ENCODE measurements around the gene LIMS1. TPM values are rescaled to one million over a fixed set of nuclear protein-coding genes. Genes with fewer than 3 reads are reported as not detected.

Gene LIMS1
- total and polyA plus RNA-seq, 2 donors (not counting 3 experiments of a cell fraction or from before 2014, with no cell fraction given), result 153 to 229 TPM

- FAIRE-seq (no peak), DNase-seq (ENCODE audit: low read depth, low spot score) (peak; percentile 92)
- Histone ChIP-seq H3K27me3 (ENCODE audit: control insufficient read depth in 2 of 2, insufficient read depth in 2 of 2, low read length in 2 of 2) (no peaks in the 10 kb centered on the region), H2AFZ (ENCODE audit: low read depth, low read length) (peak overlapping the region; percentile 29), H3K4me1 (ENCODE audit: control insufficient read depth, extremely low read depth, insufficient read depth, low read length) (peaks cover 67% of the 10 kb centered on the region), H3K4me2 (ENCODE audit: insufficient read depth, low read length) (peak overlapping the region; percentile 77), H3K9me1 (replicated peaks; ENCODE audit: control insufficient read depth, extremely low read depth, insufficient read depth, low read length) (no peaks in the 10 kb centered on the region), H3K27ac (ENCODE audit: insufficient read depth, low read depth, low read length) (peak overlapping the region; percentile 99), H3K79me2 (ENCODE audit: control insufficient read depth, insufficient read depth, low read length) (peaks cover 42% of the 10 kb centered on the region), H3K9me3 (replicated peaks; ENCODE audit: control insufficient read depth, insufficient read depth, low read length) (no peaks in the 10 kb centered on the region), H4K20me1 (replicated peaks; ENCODE audit: control insufficient read depth, extremely low read depth, insufficient read depth, low read length) (no peaks in the 10 kb centered on the region), H3K9ac (replicated peaks; ENCODE audit: extremely low read depth, insufficient read depth, low read length) (peak overlapping the region; percentile 97), H3K36me3 (ENCODE audit: control insufficient read depth in 2 of 2, extremely low read depth in 1 of 2, insufficient read depth in 2 of 2, low read length in 2 of 2) (no peaks in the 10 kb centered on the region), H3K4me3 (replicated peaks in 1 of 3; ENCODE audit: insufficient read depth in 1 of 3, low read depth in 1 of 3, low read length in 3 of 3) (peak overlapping the region in 1 of 3 experiments; percentile 48)
- ChIA-PET POLR2A (interaction anchor here (1.3 to 2.1 kb wide), 5 partner anchors 7 to 59 kb away, joined by 3 to 7 read pairs (median 6); partner anchors contain the start of gene LIMS1), CTCF (interaction anchor here (0.8 to 3.8 kb wide), 6 partner anchors 9 to 60 kb away, joined by 3 to 42 read pairs (median 4); partner anchors contain the start of gene LIMS1)
- no TSS peak for BruUV-seq (replicated peaks)
- intact Hi-C loops (cut with micrococcal nuclease), result loop anchor here (1.0 to 2.0 kb wide), 5 partner anchors 7 to 227 kb away; partner anchors contain the start of gene LIMS1
- TF ChIP-seq GATA2 (IDR thresholded peaks at IDR 0.05; ENCODE audit: insufficient read depth, insufficient read length, low read depth, low read length), result no peak
- TF ChIP-seq CTCF (IDR thresholded peaks at IDR 0.05; ENCODE audit: extremely low read depth in 1 of 2, insufficient read depth in 1 of 2, low read depth in 1 of 2, low read length in 2 of 2), result peak; percentile 9 to 26
- TF ChIP-seq FOS (IDR thresholded peaks at IDR 0.05; ENCODE audit: borderline replicate concordance, insufficient read depth, low read length), result peak; percentile 57
- no peak for TF ChIP-seq MAX (IDR thresholded peaks at IDR 0.05; ENCODE audit: insufficient read depth, insufficient read length)
- TF ChIP-seq POLR2AphosphoS5 (IDR thresholded peaks at IDR 0.05; ENCODE audit: insufficient read depth, low read depth, low read length), result no peak
- TF ChIP-seq MYC (IDR thresholded peaks at IDR 0.05; ENCODE audit: low read depth, low read length), result no peak
- TF ChIP-seq JUN (IDR thresholded peaks at IDR 0.05; ENCODE audit: borderline replicate concordance, insufficient read depth, insufficient read length, low read depth), result peak; percentile 19
- no peak for TF ChIP-seq POLR2A (IDR thresholded peaks at IDR 0.05; ENCODE audit: low read depth, low read length)
- dilution Hi-C loops (cut with MboI; ENCODE audit: extremely low pct_ligation_motif_present, low sequenced_read_pairs), result no loop called here
Measured at GRCh38 chr2:108593547-108594098, 59.4 kb downstream of the LIMS1 start.

Measured in endothelial cell of umbilical vein (primary cell).